Glomerular visceral epithelial cell (primary cell): Measurements from ENCODE around the gene PXMP2.

Source experiments
- DNase-seq: peaks from one replicate; pipeline ENCODE4 v3.0.0-alpha.2; 2016; ENCODE audit errors: extremely low spot score

PXMP2 gene

GRCh38 chr12:132660052-132660451 is 27.3 kb upstream of the PXMP2 start:
- DNase-seq = no peak

GRCh38 chr12:132660996-132661395 is 26.4 kb upstream of the PXMP2 start:
- DNase-seq = no peak

- DNase-seq = no peak
These were observed 25.4 kb upstream of the PXMP2 start for GRCh38 chr12:132661972-132662371.

GRCh38 chr12:132662901-132663755 is 24.3 kb upstream of the PXMP2 start:
- no peak for DNase-seq

GRCh38 chr12:132664206-132665148 is 22.9 kb upstream of the PXMP2 start:
- no peak for DNase-seq

- no peak for DNase-seq
These were observed 22.3 kb upstream of the PXMP2 start for GRCh38 chr12:132665149-132665491.

- DNase-seq = no peak
These were observed 21.6 kb upstream of the PXMP2 start for GRCh38 chr12:132665794-132666193.

GRCh38 chr12:132668191-132669088 is 18.9 kb upstream of the PXMP2 start:
- no peak for DNase-seq

GRCh38 chr12:132669166-132669879 is 18.1 kb upstream of the PXMP2 start:
- no peak for DNase-seq

GRCh38 chr12:132672116-132672515 is 15.3 kb upstream of the PXMP2 start:
- no peak for DNase-seq

GRCh38 chr12:132672678-132673077 is 14.7 kb upstream of the PXMP2 start:
- DNase-seq = no peak

- no peak for DNase-seq
These were observed 13.9 kb upstream of the PXMP2 start for GRCh38 chr12:132673288-132674179.

- no peak for DNase-seq
These were observed 12.8 kb upstream of the PXMP2 start for GRCh38 chr12:132674561-132674960.

- no peak for DNase-seq
These were observed 11.5 kb upstream of the PXMP2 start for GRCh38 chr12:132675757-132676432.

GRCh38 chr12:132677492-132677891 is 9.9 kb upstream of the PXMP2 start:
- DNase-seq = no peak

- DNase-seq = peak; percentile 7
These were observed 2.0 kb upstream of the PXMP2 start for GRCh38 chr12:132685400-132685799.

GRCh38 chr12:132686825-132687210 is 569 bp upstream of the PXMP2 start:
- DNase-seq = no peak

- DNase-seq = no peak
These were observed 1.8 kb downstream of the PXMP2 start for GRCh38 chr12:132689227-132689626.

GRCh38 chr12:132690112-132690511 is 2.7 kb downstream of the PXMP2 start:
- DNase-seq = no peak
